K562 (cell line): ENCODE results near the gene CCM2. TPM values are rescaled to one million over a fixed set of nuclear protein-coding genes. Genes with fewer than 3 reads are reported as not detected.

Source experiments
- ATAC-seq: fragments of 200-7000 bp; cut with Tn5 transposase; 3 replicates; pipeline ENCODE4 v1.9.1; 2020; ENCODE audit warnings: moderate library complexity
- BruUV-seq: library from RNA; stranded (reverse); fragments of 400-500 nt; replicated peaks from 2 replicates; lab custom pipeline; 2021; lab: Mats Ljungman, UMichigan
- CTCF ChIA-PET: fragments of 300-600 bp; formaldehyde crosslinking; extraction: SDS; loops from one replicate; lab custom pipeline; 2021; ENCODE audit warnings: low intra/inter-chr PET ratio; lab: Yijun Ruan, JAX
- POLR2A ChIA-PET: fragments of 300-600, 350-650 bp; sonication (Branson Sonifier 250); formaldehyde crosslinking; extraction: SDS; loops from one replicate; lab custom pipeline; 2021; ENCODE audit warnings: antibody characterized with exemption, inconsistent platforms; lab: Yijun Ruan, JAX
- DNase-seq, 4 experiments: peaks; one replicate each; pipeline versions ENCODE4 v3.0.0 to v3.0.0-alpha.2; 2011 to 2018; ENCODE audit warnings: low spot score in 3 of 4, mixed read lengths in 3 of 4; ENCODE audit errors: extremely low read depth in 1 of 4
- FAIRE-seq: peaks from 2 replicates; lab custom pipeline; 2011; peaks lifted over from hg19 to GRCh38; lab: Jason Lieb, UNC
- H2AFZ ChIP-seq: 2 replicates; pipeline ENCODE4 v1.6.0; 2011; ENCODE audit warnings: low read depth, low read length, control low read depth, inconsistent platforms
- H3K27ac ChIP-seq: fragments of 200-600 bp; 3 replicates; pipeline ENCODE4 v1.8.0; 2011; ENCODE audit warnings: low read depth, mild to moderate bottlenecking, control low read depth, inconsistent platforms, low read length, moderate library complexity, mixed read lengths; ENCODE audit errors: extremely low read depth
- H3K27me3 ChIP-seq, 2 experiments: fragments of 300-600 bp in 1 of 2; 2 replicates in 1 of 2; 3 replicates in 1 of 2; pipeline versions ENCODE4 v1.6.0 to v1.8.0; 2011; ENCODE audit warnings: inconsistent platforms in 2 of 2, low read length in 2 of 2, mild to moderate bottlenecking in 1 of 2, mixed read lengths in 1 of 2, moderate library complexity in 1 of 2; ENCODE audit not compliant: control insufficient read depth in 2 of 2, insufficient read depth in 2 of 2
- H3K36me3 ChIP-seq: fragments of 300-600 bp; 3 replicates; pipeline ENCODE4 v1.8.0; 2011; ENCODE audit warnings: mild to moderate bottlenecking, low read length, inconsistent platforms; ENCODE audit not compliant: control insufficient read depth, insufficient read depth
- H3K4me1 ChIP-seq, 2 experiments: fragments of 200-600 bp in 1 of 2; replicated peaks in 1 of 2; 2 replicates in 1 of 2; 3 replicates in 1 of 2; pipeline versions ENCODE4 v1.5.1 to v1.8.0; 2011; ENCODE audit warnings: inconsistent platforms in 2 of 2, low read length in 2 of 2, mild to moderate bottlenecking in 1 of 2, mixed read lengths in 1 of 2, moderate library complexity in 1 of 2; ENCODE audit not compliant: control insufficient read depth in 2 of 2, insufficient read depth in 2 of 2
- H3K4me2 ChIP-seq: 2 replicates; pipeline ENCODE4 v1.6.1; 2011; ENCODE audit warnings: low read length, control low read depth, inconsistent platforms, mixed read lengths; ENCODE audit not compliant: insufficient read depth
- H3K4me3 ChIP-seq: fragments of 200-600 bp; sonication (generic), shearing (Covaris generic); 2 replicates; pipeline ENCODE4 v1.5.1; 2016; ENCODE audit warnings: control low read depth, inconsistent platforms
- H3K79me2 ChIP-seq: fragments of 200-600 bp; 3 replicates; pipeline ENCODE4 v1.8.0; 2011; ENCODE audit warnings: low read length, inconsistent platforms; ENCODE audit not compliant: control insufficient read depth, insufficient read depth
- H3K9ac ChIP-seq, 2 experiments: 2 replicates each; pipeline versions ENCODE4 v1.6.0 to v1.6.1; 2011; ENCODE audit warnings: low read depth in 2 of 2, low read length in 2 of 2, control low read depth in 1 of 2, inconsistent platforms in 1 of 2, mild to moderate bottlenecking in 1 of 2, mixed read lengths in 1 of 2; ENCODE audit not compliant: insufficient read depth in 1 of 2
- H3K9me1 ChIP-seq: one replicate; pipeline ENCODE4 v1.6.0; 2011; ENCODE audit warnings: inconsistent platforms, mild to moderate bottlenecking, low read length, moderate library complexity; ENCODE audit not compliant: control insufficient read depth, insufficient read depth
- H3K9me3 ChIP-seq: replicated peaks from 2 replicates; pipeline ENCODE4 v1.5.1; 2011; ENCODE audit warnings: low read depth, low read length, inconsistent platforms; ENCODE audit not compliant: control insufficient read depth, insufficient read depth
- H4K20me1 ChIP-seq: replicated peaks from 2 replicates; pipeline ENCODE4 v1.6.1; 2011; ENCODE audit warnings: low read length, inconsistent platforms, mixed read lengths; ENCODE audit not compliant: control insufficient read depth, insufficient read depth
- E2F4 ChIP-seq: sonication (generic); formaldehyde crosslinking; IDR thresholded peaks from 2 replicates; pipeline ENCODE4 v1.8.0; 2022; ENCODE audit warnings: mild to moderate bottlenecking, low read depth, missing genetic modification reagents
- NCOA4 ChIP-seq: fragments of 450-650 bp; IDR thresholded peaks from 2 replicates; pipeline ENCODE4 v1.6.1; 2018; ENCODE audit warnings: mild to moderate bottlenecking; ENCODE audit not compliant: partially characterized antibody
- NFE2L1 ChIP-seq: fragments of 450-650 bp; IDR thresholded peaks from 2 replicates; pipeline ENCODE4 v1.6.1; 2016; ENCODE audit warnings: missing genetic modification characterization, low read depth, mild to moderate bottlenecking, missing compliant biosample characterization, moderate library complexity, borderline replicate concordance
- RBM25 ChIP-seq: fragments of 200-400 bp; formaldehyde crosslinking; IDR thresholded peaks from 2 replicates; pipeline ENCODE4 v1.6.1; 2018; ENCODE audit warnings: low read length, low read depth, moderate library complexity; ENCODE audit not compliant: severe bottlenecking
- ZHX1 ChIP-seq: fragments of 150-350 bp; conservative IDR thresholded peaks from 2 replicates; pipeline ENCODE4 v1.6.1; 2014; ENCODE audit warnings: low read length
- ZNF507 ChIP-seq: conservative IDR thresholded peaks from 2 replicates; pipeline ENCODE4 v1.6.1; 2017; ENCODE audit warnings: missing genetic modification characterization, missing compliant biosample characterization
- ZNF586 ChIP-seq: fragments of 450-650 bp; formaldehyde crosslinking; conservative IDR thresholded peaks from 2 replicates; pipeline ENCODE4 v1.4.0; 2020; ENCODE audit warnings: mild to moderate bottlenecking, moderate library complexity
- WGBS: fragments of 100-300 bp; shearing (Covaris generic); methylation state at CpG from one replicate; pipeline ENCODE4 v1.1.6; 2016; ENCODE audit warnings: low coverage, mixed read lengths; ENCODE audit not compliant: insufficient coverage; ENCODE audit errors: missing lambda C conversion rate; 5-methylcytosine and 5-hydroxymethylcytosine counted together
- in situ Hi-C: fragments of 300-500 bp; cut with MboI; formaldehyde crosslinking; loops from 4 replicates; pipeline ENCODE4 v1.15.0; 2018; ENCODE audit warnings: inconsistent platforms, mixed read lengths
- intact Hi-C: fragments of 100-400 bp; cut with micrococcal nuclease; formaldehyde crosslinking; loops from 2 replicates; pipeline ENCODE4 v1.14.2; 2022
- polyA plus RNA-seq, 8 experiments: library from polyadenylated mRNA; depleted of rRNA in 4 of 8; stranded (reverse) in 5 of 8; unstranded in 3 of 8; fragments of >200 nt; fragmentation: Nextera tagmentation in 2 of 8; fragmentation: Illumina TruSeq in 1 of 8; extraction: Ambion mirVana in 2 of 8; extraction: Trizol in 1 of 8; gene quantifications; 2 replicates each; pipeline versions ENCODE4 v1.2.1 to v1.2.3, GENCODE V29; 2011 to 2014; ENCODE audit warnings: inconsistent platforms in 1 of 8, missing spikeins in 1 of 8
- total RNA-seq, 7 experiments: library from RNA; depleted of rRNA in 6 of 7; stranded (reverse); fragments of >200 nt in 6 of 7; fragmentation: Illumina TruSeq in 2 of 7; extraction: Trizol in 2 of 7; gene quantifications; 2 replicates each; pipeline versions ENCODE4 v1.2.1 to v1.2.3, GENCODE V29; 2011 to 2021; ENCODE audit warnings: low replicate concordance in 1 of 7
- TF ChIP-seq, protein P1 (sequence below): fragments of 200-800 bp; sonication (Bioruptor generic); IDR thresholded peaks from 2 replicates; pipeline ENCODE4 v1.6.1; 2017; ENCODE audit warnings: missing genetic modification characterization, missing compliant biosample characterization

The CCM2 gene
- total and polyA plus RNA-seq, 9 of the 15 experiments (the other 6 are each of a cell fraction or from before 2014, with no cell fraction given) = 0.41 to 38.6 (median 25.9) TPM

- TF ChIP-seq, protein P1, sequence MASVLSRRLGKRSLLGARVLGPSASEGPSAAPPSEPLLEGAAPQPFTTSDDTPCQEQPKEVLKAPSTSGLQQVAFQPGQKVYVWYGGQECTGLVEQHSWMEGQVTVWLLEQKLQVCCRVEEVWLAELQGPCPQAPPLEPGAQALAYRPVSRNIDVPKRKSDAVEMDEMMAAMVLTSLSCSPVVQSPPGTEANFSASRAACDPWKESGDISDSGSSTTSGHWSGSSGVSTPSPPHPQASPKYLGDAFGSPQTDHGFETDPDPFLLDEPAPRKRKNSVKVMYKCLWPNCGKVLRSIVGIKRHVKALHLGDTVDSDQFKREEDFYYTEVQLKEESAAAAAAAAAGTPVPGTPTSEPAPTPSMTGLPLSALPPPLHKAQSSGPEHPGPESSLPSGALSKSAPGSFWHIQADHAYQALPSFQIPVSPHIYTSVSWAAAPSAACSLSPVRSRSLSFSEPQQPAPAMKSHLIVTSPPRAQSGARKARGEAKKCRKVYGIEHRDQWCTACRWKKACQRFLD (CRISPR knock-in tag) = no peak
- TF ChIP-seq ZHX1 (no peak), ZNF507 (tag) (no peak)
Observed at GRCh38 chr7:45084901-45085618, 85.1 kb downstream of the CCM2 start (continued).

DNA sequence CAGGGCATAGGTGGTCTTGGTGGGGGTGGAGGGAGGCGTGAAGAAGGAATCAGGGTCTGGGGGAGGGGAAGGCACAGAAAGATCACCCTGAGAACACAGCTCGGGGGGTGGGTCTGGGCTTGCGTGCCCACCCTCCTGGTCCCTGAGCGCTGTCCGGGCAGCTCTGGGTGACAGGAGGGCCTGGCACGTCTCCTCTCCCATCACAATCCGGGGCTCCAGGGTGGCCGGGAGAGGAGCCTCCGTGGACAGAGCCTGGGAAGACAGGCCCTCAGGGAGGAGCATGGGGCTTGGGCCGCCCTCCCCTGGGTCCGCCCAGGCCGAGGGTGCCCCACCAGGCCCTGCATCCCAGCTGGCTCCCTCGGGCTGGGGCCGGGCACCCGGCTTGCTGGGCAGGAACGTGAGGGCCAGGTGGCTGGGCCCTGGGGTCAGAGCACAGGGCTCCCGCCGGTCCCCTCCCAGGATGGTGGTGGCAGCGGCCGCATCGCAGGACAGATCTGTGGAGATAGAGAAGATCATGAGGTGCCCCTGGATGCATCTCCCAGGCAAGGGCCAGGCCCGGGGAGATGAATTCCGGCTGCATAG lies 85.7 kb downstream of the CCM2 start:
- H3K9ac ChIP-seq = peak overlapping the region in 1 of 2 experiments; percentile 35; a peak in 2 of 4 replicates
- FAIRE-seq (no peak), DNase-seq (no peak), ATAC-seq (no peak)
- no peaks in the 10 kb centered on the region; a peak in 1 of 5 replicates for H3K27me3 ChIP-seq
- no peaks in the 10 kb centered on the region for H3K9me1 ChIP-seq
- no peak overlapping the region for H3K4me3 ChIP-seq
- ChIA-PET CTCF (no interaction called here), POLR2A (interaction anchor here (1.4 to 2.3 kb wide), 2 partner anchors 16 to 20 kb away, joined by 3 to 5 read pairs; no protein-coding TSS in a partner anchor)
- no peak overlapping the region for H3K4me2 ChIP-seq
- H3K9me3 ChIP-seq = no peaks in the 10 kb centered on the region
- H3K4me1 ChIP-seq = peaks cover 0 to 57% of the 10 kb centered on the region in 2 experiments; a peak in 2 of 5 replicates
- intact Hi-C loops (no loop called here), in situ Hi-C loops (no loop called here)
- no peaks in the 10 kb centered on the region for H3K36me3 ChIP-seq
- TF ChIP-seq RBM25 = no peak
- TF ChIP-seq E2F4 (CRISPR knock-in tag) = no peak
- TF ChIP-seq ZNF586 = no peak
- TF ChIP-seq NFE2L1 (tag) = no peak
- TF ChIP-seq NCOA4 = no peak
- WGBS = 32% methylated on average over 15 of the region's 23 CpGs
- BruUV-seq = no TSS peak
- H3K27ac ChIP-seq = no peak overlapping the region
- H4K20me1 ChIP-seq = peaks cover 4% of the 10 kb centered on the region; the same call in 1 of the 2 replicates
- no peaks in the 10 kb centered on the region for H3K79me2 ChIP-seq
- H2AFZ ChIP-seq = no peak overlapping the region
